Caco-2 (cell line): ENCODE results near the gene RGS7. TPM values are rescaled to one million over a fixed set of nuclear protein-coding genes. Genes with fewer than 3 reads are reported as not detected.

ENCODE experiments used
- BruUV-seq: library from RNA; stranded (reverse); fragments of 400-500 nt; replicated peaks from 2 replicates; lab custom pipeline; 2021; lab: Mats Ljungman, UMichigan
- CTCF ChIA-PET: fragments of 300-600 bp; sonication (Branson Sonifier 250); formaldehyde crosslinking; loops from one replicate; lab custom pipeline; 2022; ENCODE audit warnings: antibody characterized with exemption; lab: Charles Lee
- POLR2A ChIA-PET: fragments of 300-600 bp; sonication (Branson Sonifier 250); formaldehyde crosslinking; loops from one replicate; lab custom pipeline; 2022; ENCODE audit warnings: antibody characterized with exemption; lab: Charles Lee
- DNase-seq, 2 experiments: peaks; one replicate each; pipeline versions ENCODE4 v3.0.0 to v3.0.0-alpha.2; 2020 to 2022
- H3K27me3 ChIP-seq: replicated peaks from 2 replicates; pipeline ENCODE4 v1.6.0; 2011; ENCODE audit warnings: low read length; ENCODE audit not compliant: control insufficient read depth, insufficient read depth
- H3K36me3 ChIP-seq: 2 replicates; pipeline ENCODE4 v1.5.1; 2011; ENCODE audit warnings: low read length; ENCODE audit not compliant: control insufficient read depth, insufficient read depth
- H3K4me1 ChIP-seq: fragments of 250-450 bp; sonication (Bioruptor Pico); 2 replicates; pipeline ENCODE4 v1.5.1; 2020; ENCODE audit warnings: mild to moderate bottlenecking
- H3K4me3 ChIP-seq: 2 replicates; pipeline ENCODE4 v1.5.1; 2011; ENCODE audit warnings: low read depth, mild to moderate bottlenecking, control low read depth, low read length
- H3K9me3 ChIP-seq: fragments of 250-450 bp; sonication (Bioruptor Pico); 2 replicates; pipeline ENCODE4 v1.5.1; 2020; ENCODE audit warnings: mild to moderate bottlenecking, moderate library complexity
- H3K27ac Mint-ChIP-seq: one replicate; pipeline ENCODE4 v1.8.0; 2022; ENCODE audit warnings: mixed read lengths; ENCODE audit not compliant: unreplicated experiment
- H3K27me3 Mint-ChIP-seq: one replicate; pipeline ENCODE4 v1.8.0; 2022; ENCODE audit warnings: mixed read lengths; ENCODE audit not compliant: insufficient read depth, unreplicated experiment
- H3K36me3 Mint-ChIP-seq: one replicate; pipeline ENCODE4 v1.8.0; 2022; ENCODE audit warnings: mild to moderate bottlenecking, mixed read lengths; ENCODE audit not compliant: insufficient read depth, unreplicated experiment
- H3K4me1 Mint-ChIP-seq: one replicate; pipeline ENCODE4 v1.8.0; 2022; ENCODE audit warnings: low read depth, mixed read lengths; ENCODE audit not compliant: unreplicated experiment
- H3K4me3 Mint-ChIP-seq: one replicate; pipeline ENCODE4 v1.8.0; 2022; ENCODE audit warnings: mild to moderate bottlenecking, moderate library complexity, mixed read lengths; ENCODE audit not compliant: unreplicated experiment
- H3K9me3 Mint-ChIP-seq: one replicate; pipeline ENCODE4 v1.8.0; 2022; ENCODE audit warnings: mixed read lengths; ENCODE audit not compliant: unreplicated experiment
- intact Hi-C: fragments of 100-400 bp; cut with micrococcal nuclease; formaldehyde crosslinking; loops from one replicate; pipeline ENCODE4 v1.10.0; 2022; ENCODE audit not compliant: unreplicated experiment
- total RNA-seq: library from RNA; stranded (reverse); gene quantifications from 2 replicates; pipeline ENCODE4 v1.2.3, GENCODE V29; 2022
- TF ChIP-seq, protein P1 (sequence below), 2 experiments: fragments of 200-600 bp in 1 of 2; IDR thresholded peaks; 1 replicate in 1 of 2; 2 replicates in 1 of 2; pipeline versions ENCODE4 v1.5.1 to v1.8.0; 2011 to 2022; ENCODE audit warnings: antibody characterized with exemption in 1 of 2, control low read depth in 1 of 2, inconsistent platforms in 1 of 2, low read depth in 1 of 2, low read length in 1 of 2, mild to moderate bottlenecking in 1 of 2, moderate library complexity in 1 of 2; ENCODE audit not compliant: insufficient read depth in 1 of 2, severe bottlenecking in 1 of 2, unreplicated experiment in 1 of 2

RGS7 gene
- total RNA-seq, 1 experiment from 2014 or later, result not detected

DNA sequence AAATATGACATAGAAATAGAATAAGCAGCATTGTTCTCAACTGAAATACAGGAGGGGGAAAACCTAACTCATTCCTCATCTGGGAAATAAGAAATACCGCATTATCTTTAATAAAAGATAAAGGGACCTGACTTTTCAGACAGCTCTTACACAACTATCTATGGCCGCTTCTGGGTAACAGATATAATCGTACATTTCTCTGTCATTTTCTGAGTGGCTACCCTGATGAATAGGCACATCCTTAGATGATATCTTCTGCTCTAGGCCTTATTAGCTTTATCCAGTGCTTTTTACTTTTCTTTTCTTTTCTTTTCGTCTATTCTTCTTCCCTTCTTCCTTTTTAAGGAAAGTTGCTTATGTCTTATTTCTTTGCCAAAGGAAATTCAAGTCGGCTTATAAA lies 388.1 kb downstream of the RGS7 start:
- Mint-ChIP-seq H3K27ac (no peak overlapping the region), H3K4me3 (no peak overlapping the region), H3K4me1 (no peaks in the 10 kb centered on the region), H3K9me3 (no peaks in the 10 kb centered on the region), H3K27me3 (no peaks in the 10 kb centered on the region), H3K36me3 (no peaks in the 10 kb centered on the region)
- TF ChIP-seq, protein P1, sequence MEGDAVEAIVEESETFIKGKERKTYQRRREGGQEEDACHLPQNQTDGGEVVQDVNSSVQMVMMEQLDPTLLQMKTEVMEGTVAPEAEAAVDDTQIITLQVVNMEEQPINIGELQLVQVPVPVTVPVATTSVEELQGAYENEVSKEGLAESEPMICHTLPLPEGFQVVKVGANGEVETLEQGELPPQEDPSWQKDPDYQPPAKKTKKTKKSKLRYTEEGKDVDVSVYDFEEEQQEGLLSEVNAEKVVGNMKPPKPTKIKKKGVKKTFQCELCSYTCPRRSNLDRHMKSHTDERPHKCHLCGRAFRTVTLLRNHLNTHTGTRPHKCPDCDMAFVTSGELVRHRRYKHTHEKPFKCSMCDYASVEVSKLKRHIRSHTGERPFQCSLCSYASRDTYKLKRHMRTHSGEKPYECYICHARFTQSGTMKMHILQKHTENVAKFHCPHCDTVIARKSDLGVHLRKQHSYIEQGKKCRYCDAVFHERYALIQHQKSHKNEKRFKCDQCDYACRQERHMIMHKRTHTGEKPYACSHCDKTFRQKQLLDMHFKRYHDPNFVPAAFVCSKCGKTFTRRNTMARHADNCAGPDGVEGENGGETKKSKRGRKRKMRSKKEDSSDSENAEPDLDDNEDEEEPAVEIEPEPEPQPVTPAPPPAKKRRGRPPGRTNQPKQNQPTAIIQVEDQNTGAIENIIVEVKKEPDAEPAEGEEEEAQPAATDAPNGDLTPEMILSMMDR (IDR thresholded peaks at IDR 0.05; ENCODE audit: insufficient read depth in 1 of 2, low read depth in 1 of 2, low read length in 1 of 2, severe bottlenecking in 1 of 2, unreplicated experiment in 1 of 2), result no peak
- Histone ChIP-seq H3K4me3 (no peak overlapping the region), H3K36me3 (no peaks in the 10 kb centered on the region), H3K4me1 (no peaks in the 10 kb centered on the region), H3K27me3 (no peaks in the 10 kb centered on the region), H3K9me3 (no peaks in the 10 kb centered on the region)
- intact Hi-C loops, result loop anchor here (5.0 kb wide), 1 partner anchor 258 kb away; no protein-coding TSS in a partner anchor
- DNase-seq, result no peak
- CTCF ChIA-PET, result no interaction called here
- BruUV-seq, result no TSS peak
- POLR2A ChIA-PET, result no interaction called here

DNA sequence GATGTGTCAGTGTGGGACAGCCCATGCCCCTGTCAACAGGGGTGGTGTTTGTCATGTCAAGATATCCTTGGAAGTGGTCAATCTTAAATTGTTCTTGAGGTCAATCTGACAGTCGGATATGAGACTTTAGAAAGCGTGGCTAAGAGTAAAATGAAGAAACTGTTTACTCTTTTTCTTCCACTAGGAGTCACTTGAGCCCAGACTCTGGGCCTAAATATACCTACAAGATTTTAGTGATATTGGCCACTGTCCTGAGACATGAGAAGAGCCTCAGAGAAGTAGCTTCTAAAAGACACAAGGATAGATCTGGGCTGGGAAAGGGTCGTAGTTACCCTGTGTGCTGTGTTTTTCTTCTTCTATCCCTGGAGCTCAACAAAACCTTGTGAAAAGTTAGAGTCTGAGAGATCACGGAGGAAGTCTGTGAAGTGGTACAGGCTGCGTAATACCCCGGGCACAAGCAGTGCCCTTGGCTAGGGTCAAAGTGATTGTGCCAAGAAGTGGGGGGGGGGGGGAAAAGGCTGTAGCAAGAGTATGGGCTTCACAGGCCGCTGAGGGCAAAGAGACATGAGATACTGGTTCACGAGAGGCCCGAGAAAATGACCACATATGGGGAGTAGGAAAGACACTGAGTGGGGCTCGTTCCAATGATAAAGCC lies 389.8 kb downstream of the RGS7 start:
- no peaks in the 10 kb centered on the region for H3K27me3 ChIP-seq
- ChIA-PET POLR2A (interaction anchor here (0.7 kb wide), 1 partner anchor 269 kb away, joined by 9 read pairs; no protein-coding TSS in a partner anchor), CTCF (interaction anchor here (0.7 to 1.0 kb wide), 3 partner anchors 79 to 518 kb away, joined by 3 to 5 read pairs (median 4); no protein-coding TSS in a partner anchor)
- no peaks in the 10 kb centered on the region for H3K36me3 Mint-ChIP-seq
- H3K4me3 ChIP-seq, result no peak overlapping the region
- DNase-seq, result peak in 1 of 2 experiments; percentile 18
- no peaks in the 10 kb centered on the region for H3K27me3 Mint-ChIP-seq
- TF ChIP-seq, protein P1 (IDR thresholded peaks at IDR 0.05; ENCODE audit: insufficient read depth in 1 of 2, low read depth in 1 of 2, low read length in 1 of 2, severe bottlenecking in 1 of 2, unreplicated experiment in 1 of 2), result peak; percentile 40 to 47
- H3K36me3 ChIP-seq, result no peaks in the 10 kb centered on the region
- no peaks in the 10 kb centered on the region for H3K4me1 Mint-ChIP-seq
- no peaks in the 10 kb centered on the region for H3K9me3 ChIP-seq
- intact Hi-C loops, result loop anchor here (1.0 to 5.0 kb wide), 6 partner anchors 260 to 533 kb away; no protein-coding TSS in a partner anchor
- H3K4me1 ChIP-seq, result no peaks in the 10 kb centered on the region
- BruUV-seq, result no TSS peak
- H3K27ac Mint-ChIP-seq, result no peak overlapping the region
- H3K4me3 Mint-ChIP-seq, result no peak overlapping the region
- no peaks in the 10 kb centered on the region for H3K9me3 Mint-ChIP-seq

DNA sequence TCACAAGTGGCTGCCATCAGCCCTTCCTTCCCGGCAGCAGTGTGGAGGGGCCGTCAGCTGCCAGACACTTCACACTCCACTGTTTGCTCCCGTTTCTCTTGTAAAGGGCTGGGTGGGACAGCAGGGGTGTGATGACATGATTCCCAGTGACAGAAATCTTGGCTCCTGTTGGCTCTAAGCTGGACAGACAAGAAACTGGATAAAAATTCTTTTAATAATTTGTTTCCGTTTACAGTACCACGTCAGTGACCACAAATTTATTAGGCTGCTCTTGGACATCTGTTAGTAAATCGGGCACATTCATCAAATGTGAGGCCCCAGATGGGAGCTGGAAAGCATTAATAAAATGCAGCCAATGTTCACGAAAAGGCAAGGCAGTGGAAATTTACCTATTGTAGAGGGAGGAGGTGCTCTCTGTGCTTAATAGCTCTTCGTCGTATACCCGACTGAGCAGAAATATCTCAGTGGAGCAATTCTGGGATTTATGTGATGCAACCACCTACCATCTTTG lies 391.4 kb downstream of the RGS7 start:
- H3K27me3 ChIP-seq, result no peaks in the 10 kb centered on the region
- H3K4me3 ChIP-seq, result no peak overlapping the region
- no peaks in the 10 kb centered on the region for H3K27me3 Mint-ChIP-seq
- no peak for DNase-seq
- BruUV-seq, result no TSS peak
- CTCF ChIA-PET, result no interaction called here
- H3K4me1 Mint-ChIP-seq, result no peaks in the 10 kb centered on the region
- H3K9me3 ChIP-seq, result no peaks in the 10 kb centered on the region
- H3K36me3 ChIP-seq, result no peaks in the 10 kb centered on the region
- H3K27ac Mint-ChIP-seq, result no peak overlapping the region
- H3K4me1 ChIP-seq, result no peaks in the 10 kb centered on the region
- H3K9me3 Mint-ChIP-seq, result no peaks in the 10 kb centered on the region
- TF ChIP-seq, protein P1 (IDR thresholded peaks at IDR 0.05; ENCODE audit: insufficient read depth in 1 of 2, low read depth in 1 of 2, low read length in 1 of 2, severe bottlenecking in 1 of 2, unreplicated experiment in 1 of 2), result no peak
- H3K36me3 Mint-ChIP-seq, result no peaks in the 10 kb centered on the region
- POLR2A ChIA-PET, result no interaction called here
- intact Hi-C loops, result loop anchor here (2.0 to 5.0 kb wide), 2 partner anchors 262 to 319 kb away; no protein-coding TSS in a partner anchor
- H3K4me3 Mint-ChIP-seq, result no peak overlapping the region
